Epidermal melanocyte (primary cell): ENCODE results near the gene RPRD1B.

ENCODE experiments used
- DNase-seq: peaks from one replicate; pipeline ENCODE4 v3.0.0; 2011; ENCODE audit warnings: low spot score; ENCODE audit not compliant: insufficient read length

The RPRD1B gene

GRCh38 chr20:38120625-38120988, 87.1 kb downstream of the RPRD1B start:
- DNase-seq: no peak

- DNase-seq: no peak
These were observed 88.2 kb downstream of the RPRD1B start for GRCh38 chr20:38121741-38122140.

GRCh38 chr20:38123021-38123587, 89.6 kb downstream of the RPRD1B start:
- no peak for DNase-seq

- no peak for DNase-seq
These were observed 91.9 kb downstream of the RPRD1B start for GRCh38 chr20:38125157-38126056.

- DNase-seq: no peak
These were observed 92.8 kb downstream of the RPRD1B start for GRCh38 chr20:38126146-38126921.

- no peak for DNase-seq
These were observed 93.5 kb downstream of the RPRD1B start for GRCh38 chr20:38126932-38127621.

GRCh38 chr20:38127920-38128528, 94.5 kb downstream of the RPRD1B start:
- no peak for DNase-seq

GRCh38 chr20:38128691-38129090, 95.1 kb downstream of the RPRD1B start:
- no peak for DNase-seq

- DNase-seq: no peak
These were observed 95.8 kb downstream of the RPRD1B start for GRCh38 chr20:38129248-38129865.

- DNase-seq: no peak
These were observed 96.5 kb downstream of the RPRD1B start for GRCh38 chr20:38129893-38130609.

- no peak for DNase-seq
These were observed 97.4 kb downstream of the RPRD1B start for GRCh38 chr20:38130687-38131587.

- no peak for DNase-seq
These were observed 98.1 kb downstream of the RPRD1B start for GRCh38 chr20:38131588-38132121.

- no peak for DNase-seq
These were observed 98.8 kb downstream of the RPRD1B start for GRCh38 chr20:38132156-38132909.

GRCh38 chr20:38132910-38133501, 99.5 kb downstream of the RPRD1B start:
- no peak for DNase-seq

GRCh38 chr20:38133680-38134426, 100.3 kb downstream of the RPRD1B start:
- no peak for DNase-seq

GRCh38 chr20:38134427-38135270, 101.1 kb downstream of the RPRD1B start:
- DNase-seq: no peak
